ENCODE measurements around the gene BBC3. TPM values are rescaled to one million over a fixed set of nuclear protein-coding genes. Genes with fewer than 3 reads are reported as not detected.
"Not testable (repeated sequence)": the region's sequence is repeated elsewhere in the genome, so short reads cannot be mapped to it uniquely, and the experiment has no call there.

The BBC3 gene
- polyA plus RNA-seq, 3 donors, result 1.9 to 2.5 (median 2.4) TPM

DNA sequence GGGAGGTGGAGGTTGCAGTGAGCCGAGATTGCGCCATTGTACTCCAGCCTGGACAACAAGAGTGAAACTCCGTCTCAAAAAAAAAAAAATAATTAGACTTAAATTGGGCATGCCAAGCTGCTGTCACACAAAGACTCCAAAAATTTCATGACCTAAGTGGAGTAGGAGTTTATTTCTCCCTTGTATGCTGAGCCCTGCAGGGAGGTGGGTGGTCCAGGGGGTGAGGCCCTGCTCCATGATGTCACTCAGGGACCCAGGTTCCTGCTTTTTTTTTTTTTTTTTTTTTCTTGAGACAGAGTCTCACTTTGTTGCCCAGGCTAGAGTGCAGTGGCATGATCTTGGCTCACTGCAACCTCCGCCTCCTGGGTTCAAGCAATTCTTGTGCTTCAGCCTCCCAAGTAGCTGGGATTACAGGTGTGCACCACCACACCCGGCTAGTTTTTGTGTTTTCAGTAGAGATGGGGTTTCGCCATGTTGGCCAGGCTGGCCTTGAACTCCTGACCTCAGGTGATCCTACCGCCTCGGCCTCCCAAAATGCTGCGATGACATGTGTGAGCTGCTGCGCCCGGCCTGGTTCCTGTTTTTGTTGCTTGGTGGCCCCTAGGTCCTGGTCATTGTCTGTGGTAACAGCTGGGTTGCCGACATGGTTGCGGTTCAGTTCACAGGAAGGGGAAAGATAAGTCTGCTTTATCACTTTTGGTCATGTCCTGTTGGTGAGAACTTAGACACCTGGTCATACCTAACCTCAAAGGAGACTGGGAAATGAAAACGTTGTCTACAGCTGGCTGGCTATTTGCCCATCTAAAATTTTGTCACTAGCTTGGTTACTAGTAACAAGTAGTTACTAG, 31.2 kb upstream of the BBC3 start:
- DNase-seq, result not testable (repeated sequence)

DNA sequence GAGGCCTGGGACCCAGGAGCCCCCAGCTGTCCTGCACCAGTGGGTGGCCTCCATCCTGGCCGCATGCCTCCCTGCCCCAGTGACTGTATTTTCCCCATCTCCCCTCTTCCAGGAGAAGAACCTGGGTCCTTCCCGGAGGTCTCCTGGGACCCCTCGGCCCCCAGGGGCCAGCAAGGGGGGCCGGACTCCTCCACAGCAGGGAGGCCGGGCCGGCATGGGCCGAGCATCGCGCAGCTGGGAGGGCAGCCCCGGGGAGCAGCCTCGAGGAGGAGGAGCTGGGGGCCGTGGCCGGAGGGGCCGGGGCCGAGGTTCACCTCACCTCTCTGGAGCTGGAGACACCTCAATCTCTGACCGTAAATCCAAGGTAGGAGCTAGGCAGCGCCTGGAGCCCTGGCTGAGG, 29.5 kb upstream of the BBC3 start:
- no peak for DNase-seq

DNA sequence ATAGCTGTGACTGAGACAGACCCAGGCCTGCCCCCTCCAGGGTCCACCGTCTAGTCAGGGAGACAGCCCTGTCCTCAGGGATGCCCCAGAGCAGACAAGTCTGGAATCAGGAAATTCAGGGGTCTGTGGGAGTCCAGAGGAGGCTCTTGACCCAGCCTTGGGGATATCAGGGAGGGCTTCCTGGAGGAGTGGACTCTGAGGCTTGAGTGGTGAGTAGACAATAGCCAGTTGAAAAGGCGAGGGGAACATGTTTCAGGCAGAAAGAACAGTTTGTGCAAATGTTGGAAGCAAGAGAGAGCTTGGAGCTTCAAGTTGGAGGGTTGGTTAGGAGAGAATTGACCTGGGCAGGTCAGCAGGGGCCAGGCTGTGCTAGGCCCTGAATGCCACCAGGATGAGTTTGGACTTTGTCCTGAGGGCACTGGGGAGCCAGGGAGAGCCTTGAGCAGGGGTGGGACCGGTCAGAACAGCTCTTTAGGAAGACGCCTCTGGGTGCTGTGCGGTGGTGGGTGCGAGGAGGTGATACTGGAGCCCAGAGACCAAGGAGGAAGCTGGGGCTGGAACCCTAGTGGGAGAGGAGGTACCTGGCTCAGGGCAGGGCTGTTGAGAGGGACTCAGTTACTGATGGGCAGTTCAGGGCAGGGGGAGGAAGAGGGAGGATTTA, 28.0 kb upstream of the BBC3 start:
- DNase-seq, result no peak

DNA sequence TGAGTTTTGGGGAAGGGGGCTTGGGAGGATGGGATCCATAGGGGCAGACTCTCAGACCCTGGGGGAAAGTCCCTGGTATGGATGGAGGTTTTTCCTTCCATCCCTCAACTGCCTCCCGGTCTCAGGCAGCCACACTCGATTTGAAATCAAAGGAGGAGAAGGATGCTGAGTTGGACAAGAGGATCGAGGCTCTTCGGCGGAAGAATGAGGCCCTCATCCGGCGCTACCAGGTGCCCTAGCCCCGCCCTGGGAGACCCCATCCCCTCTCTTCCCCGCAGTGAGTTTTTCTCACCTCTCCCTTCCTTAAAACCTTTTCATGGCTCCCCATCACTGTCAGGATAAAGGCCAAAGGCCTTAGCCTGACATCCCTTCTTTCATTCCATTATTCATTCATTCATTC, 27.4 kb upstream of the BBC3 start:
- DNase-seq, result no peak

DNA sequence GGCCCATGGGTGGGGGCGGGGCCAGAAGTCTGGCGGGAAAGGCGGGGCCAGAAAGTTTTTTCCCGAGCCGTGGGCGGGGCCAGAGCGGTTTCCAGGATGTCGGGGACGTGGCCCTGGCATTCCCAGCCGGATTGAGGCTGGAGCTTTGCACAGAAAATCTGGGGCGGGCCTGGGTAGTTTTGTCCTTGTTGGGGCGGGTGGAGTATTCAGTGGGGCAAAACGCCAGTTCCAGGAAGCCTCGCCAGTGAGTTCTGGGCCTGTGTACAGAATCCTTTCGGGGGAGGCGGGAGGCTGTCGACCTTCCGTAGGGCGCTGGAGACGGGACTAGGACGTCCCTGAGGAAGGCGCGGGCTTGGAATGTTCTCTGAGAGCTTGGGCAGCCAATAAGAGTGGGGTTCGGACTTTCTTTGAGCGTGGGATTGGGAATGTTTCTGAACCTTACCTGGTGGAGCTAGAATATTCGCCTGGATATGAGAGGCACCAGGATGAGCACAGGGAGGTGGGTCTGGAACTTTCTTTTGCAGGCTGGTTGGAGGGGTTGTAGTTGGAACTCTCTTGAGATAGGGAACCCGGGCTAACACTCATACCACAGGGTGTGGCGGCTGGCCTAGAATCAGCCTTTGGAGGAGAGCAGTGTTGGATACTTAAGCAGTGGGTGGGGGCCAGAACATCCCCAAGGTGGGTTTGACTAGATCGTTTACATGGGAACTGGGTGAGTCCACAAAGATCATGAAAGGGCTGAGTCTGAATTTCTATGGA, 26.6 kb upstream of the BBC3 start:
- no peak for DNase-seq

DNA sequence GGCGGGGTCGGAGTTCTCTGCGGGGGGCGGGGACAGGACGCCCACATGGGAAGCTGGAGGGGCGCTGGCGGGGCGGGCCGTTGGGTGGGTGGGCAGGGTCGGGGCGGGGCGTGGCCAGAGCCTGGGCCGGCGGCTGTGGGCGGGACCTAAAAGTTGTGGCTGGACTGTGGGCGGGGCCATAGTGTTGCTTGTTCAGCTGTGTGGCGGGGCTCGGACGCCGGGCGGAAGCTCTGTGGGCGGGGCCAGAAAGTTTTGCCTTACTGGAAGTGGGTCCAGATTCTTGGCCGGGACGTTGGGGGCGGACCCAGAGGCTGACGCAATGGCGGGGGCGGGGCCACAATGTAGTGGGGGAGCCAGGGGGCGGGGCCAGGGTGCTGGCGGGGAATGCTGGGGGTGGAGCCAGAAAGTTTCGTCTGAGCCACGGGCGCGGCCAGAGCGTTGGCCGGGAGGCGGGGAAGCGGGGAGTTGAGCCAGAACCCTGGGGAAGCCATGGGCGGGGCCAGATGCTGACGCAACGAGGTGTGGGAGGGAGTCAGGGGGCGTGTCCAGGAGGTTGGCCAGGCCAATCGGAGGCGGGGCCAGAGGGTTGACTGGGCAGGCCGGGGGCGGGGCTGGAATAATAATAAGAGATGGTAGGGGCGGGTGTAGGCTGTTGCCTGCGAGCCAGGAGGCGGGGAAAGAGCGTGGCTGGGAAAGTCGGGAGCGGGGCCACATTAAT, 25.9 kb upstream of the BBC3 start:
- DNase-seq, result peak; percentile 99

DNA sequence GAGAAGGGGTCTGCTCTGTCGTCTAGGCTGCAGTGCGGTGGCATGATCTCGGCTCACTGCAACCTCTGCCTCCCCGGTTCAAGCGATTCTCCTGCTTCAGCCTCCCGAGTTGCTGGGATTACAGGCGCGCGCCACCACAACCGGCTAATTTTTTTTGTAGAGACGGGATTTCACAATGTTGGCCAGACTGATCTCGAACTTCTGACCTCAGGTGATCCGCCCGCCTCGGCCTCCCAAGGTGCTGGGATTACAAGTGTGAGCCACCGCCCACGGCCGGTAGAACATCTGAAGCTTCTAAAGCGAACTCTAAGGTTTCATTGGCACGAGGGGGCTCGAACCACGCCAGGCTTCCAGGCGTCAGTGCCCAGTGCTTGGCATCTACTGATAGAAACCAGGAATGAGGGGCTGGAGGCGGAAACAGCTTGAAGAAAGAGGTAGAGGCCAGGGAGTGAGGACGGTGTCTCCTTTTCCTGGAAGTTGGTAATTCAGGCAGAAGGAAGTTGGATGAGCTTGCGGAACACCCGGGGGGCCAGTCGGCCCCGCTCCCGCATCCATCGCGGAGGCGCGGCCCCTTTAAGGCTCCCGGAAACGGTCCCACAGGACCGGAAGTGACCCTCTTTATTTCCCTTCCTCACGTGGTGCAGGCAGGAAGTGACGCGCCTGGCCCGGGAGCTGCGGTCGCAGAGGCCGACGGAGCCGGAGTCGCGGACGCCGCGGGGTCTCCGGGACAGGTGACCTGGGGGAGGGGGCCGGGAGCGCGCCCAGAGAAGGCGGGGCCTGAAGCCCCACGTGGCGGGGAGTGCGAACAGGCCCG, 25.1 kb upstream of the BBC3 start, which contains the start of gene CCDC9:
Gene CCDC9, plus strand, starts transcription at position 647 of the 814 bp plus-strand sequence. CDS start 1,876 bp downstream, outside the sequence.
- peak; percentile 97 for DNase-seq

DNA sequence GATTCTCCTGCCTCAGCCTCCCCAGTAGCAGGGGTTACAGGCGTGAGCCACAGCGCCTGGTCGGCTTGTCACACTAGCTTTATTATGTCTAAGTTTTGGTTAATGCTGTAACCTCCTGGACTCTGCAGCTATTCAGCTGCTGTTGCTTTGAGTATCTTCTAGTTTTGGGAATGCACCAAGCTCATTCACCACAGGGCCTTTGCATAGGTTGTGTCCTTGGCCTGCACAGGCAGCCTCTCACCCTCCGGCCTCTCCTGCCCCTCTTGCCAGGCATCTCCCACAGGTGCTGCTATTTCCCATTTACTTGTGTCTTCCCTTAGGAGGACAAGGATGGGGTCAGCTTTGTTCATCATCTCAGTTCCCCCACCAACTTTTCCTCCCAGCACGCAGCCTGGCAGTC, 23.0 kb upstream of the BBC3 start:
- no peak for DNase-seq

DNA sequence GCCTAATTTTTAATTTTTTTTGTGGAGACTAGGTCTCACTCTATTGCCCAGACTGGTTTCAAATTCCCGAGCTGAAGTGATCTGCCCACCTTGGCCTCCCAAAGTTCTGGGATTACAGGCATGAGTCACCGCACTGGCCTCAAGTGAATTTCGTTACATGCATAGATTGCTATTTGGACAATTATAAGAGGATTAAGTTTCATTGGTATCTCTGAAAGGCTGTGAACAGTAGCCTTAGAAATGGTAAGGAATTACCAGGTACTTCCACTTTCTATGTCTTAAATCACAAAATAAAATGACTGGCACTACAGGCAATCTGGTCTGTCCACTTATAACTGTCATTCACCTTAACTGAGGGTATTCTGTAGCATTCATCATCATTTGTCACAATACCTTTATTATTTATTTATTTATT, 22.5 kb upstream of the BBC3 start:
- no peak for DNase-seq

DNA sequence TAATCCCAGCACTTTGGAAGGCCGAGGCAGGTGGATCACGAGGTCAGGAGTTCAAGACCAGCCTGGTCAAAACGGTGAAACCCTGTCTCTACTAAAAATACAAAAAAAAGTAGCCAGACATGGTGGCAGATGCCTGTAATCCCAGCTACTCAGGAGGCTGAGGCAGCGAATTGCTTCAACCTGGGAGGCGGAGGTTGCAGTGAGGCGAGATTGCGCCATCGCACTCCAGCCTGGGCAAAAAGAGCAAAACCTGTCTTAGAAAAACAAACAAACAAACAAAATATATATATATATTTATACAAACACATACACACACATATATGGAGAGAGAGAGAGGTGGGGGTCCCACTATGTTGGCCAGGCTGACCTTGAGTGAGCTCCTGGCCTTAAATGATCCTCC, 22.0 kb upstream of the BBC3 start:
- DNase-seq, result not testable (repeated sequence)

DNA sequence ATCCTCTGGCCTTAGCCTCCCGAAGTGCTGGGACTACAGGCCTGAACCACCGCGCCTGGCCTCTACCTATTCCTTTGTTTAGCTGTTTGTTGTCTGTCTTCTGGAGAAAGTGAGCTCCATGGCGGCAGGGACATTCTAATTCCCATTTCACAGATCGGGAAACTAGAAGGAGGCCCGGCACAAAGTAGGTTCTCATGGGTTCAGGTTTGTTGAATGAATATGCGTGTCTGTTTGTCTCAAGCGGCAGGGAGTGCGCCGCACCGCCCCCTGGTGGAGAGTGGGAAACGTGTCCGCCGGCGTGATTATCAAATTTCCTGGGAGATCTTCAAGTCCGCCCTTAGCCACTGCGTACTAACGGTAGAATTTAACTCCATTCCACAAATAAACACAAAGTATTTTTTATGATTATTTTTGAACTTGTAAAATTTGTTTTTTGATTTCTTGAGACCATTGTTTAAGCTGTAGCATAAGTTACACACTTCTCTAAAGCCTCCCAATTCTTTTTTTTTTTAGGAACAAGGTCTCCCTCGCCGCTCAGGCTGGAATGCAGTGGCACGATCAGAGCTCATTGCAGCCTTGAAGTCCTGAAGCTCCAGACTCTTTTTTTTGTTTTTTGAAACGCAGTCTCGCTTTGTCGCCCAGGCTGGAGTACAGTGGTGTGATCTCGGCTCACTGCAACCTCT, 16.4 kb upstream of the BBC3 start:
- no peak for DNase-seq

DNA sequence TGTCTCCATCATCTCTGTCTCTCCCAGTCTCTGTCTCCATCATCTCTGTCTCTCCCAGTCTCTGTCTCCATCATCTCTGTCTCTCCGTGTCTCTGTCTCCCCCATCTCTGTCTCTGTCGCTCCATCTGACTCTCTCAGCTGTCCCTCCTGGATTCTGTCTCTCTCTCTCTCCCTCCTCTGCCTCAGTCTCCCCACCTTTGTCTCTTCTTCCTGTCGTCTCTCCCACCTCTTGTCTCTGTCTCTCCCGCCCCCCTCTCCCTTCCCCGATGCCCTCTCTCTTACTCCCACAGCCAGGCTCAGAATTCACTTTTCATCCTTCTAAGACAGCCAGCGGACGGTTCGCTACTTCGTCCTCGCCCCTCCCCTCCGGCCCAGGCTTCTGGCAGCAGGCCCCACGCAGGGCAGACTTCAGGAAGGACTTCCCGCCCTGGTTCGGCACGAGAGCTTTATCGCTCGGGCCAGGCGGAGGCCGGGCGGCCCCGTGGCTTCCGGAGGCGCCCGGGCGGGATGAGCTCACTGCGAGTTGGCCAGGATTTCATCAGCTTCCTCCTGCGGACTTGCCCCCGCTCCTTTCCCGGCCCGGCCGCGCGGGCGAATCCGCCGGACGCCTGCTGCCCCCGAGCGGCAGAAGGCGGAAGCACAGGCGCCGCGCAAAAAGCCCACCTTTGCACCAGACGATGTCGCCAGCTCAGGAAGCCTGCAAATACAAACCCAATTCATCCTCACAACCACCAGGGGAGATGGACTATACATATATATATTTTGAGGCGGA, 13.0 kb upstream of the BBC3 start:
- peak; percentile 89 for DNase-seq

DNA sequence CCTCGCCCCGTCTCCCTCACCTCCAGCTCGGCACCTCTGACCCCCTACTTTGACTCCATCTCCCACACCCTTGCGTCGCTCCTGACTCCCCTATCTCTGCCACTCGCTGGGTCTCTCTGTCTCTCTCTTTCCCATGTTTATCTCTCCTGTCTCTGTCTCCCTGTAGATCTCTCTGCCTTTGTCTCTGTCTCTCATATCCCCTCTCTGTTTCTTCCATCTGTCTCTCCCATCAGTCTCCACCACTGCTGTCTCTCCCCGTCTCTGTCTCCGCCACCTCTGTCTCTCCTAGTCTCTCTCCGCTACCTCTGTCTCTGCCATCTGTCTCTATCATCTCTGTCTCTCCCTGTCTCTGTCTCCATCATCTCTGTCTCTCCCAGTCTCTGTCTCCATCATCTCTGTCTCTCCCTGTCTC, 12.4 kb upstream of the BBC3 start:
- DNase-seq, result no peak

DNA sequence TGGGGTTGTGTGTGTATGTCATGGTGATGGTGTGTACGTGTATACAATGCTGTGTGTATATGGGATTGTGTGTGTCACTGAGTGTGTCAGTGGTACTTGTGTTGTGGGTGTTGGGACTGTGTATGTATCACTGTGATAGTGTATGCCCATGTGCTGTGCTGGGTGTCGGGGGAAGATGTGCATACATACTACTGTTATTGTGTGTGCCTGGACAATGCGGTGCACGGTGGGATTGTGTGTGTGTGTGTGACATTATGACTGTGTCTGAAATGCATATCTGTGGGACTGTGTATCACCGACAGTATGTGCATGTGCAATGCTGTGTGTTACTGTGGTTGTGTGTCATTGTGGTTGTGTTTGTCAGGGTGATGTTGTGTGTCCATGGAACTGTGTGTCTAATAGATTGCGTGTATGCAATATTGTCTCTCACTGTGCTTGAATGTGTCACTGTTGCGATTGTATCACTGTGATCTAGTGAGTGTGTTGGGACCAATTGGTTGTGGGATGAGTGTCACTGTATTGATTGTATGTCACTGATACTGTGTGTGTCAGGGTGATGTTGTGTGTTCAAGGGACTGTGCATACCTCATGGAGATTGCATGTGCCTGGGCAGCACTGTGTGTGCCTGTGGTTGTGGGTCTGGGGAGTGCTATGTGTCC, 11.0 kb upstream of the BBC3 start:
- DNase-seq, result no peak

DNA sequence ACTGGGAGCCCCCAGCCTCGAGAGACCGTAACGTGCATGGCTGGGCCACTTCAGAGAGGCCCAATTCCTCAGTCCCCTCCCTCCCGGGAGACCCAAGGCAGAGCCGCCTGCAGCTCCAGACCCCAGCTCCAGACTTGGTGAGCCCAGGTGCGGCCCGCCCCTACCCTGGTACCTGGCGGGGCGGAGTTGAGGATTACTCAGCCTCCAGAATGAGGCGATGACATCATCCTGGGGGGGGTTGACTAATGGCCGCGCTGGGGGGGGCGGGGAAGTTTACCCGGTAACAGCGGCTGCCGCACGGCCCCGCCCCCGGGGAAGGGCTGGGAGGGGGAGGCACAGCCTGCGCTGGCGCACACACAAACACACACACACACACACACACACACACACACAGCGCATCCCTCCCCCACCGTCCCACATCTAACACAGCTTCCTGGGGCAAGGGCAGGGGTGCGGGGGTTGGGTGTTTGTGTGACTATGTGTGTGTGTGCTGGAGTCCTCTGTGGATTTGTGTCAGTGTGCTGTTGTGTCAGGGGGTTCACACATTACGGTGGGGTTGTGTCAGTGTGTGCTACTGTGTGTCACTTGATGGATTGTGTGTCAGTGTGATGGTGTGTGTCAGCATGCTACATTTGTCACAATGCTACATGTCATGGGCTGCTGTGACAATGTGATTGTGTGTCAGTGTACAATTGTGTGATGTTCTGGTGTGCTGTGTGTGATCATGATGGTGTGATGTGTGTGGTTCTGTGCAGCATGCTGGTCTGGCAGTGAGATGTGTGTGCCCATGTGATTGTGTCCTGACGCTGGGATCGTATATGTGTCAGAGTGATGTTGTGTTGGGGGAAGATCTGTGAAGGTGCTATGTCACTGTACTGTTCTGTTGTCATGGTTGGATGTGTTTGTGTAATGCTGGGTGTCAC, 10.3 kb upstream of the BBC3 start:
- no peak for DNase-seq

DNA sequence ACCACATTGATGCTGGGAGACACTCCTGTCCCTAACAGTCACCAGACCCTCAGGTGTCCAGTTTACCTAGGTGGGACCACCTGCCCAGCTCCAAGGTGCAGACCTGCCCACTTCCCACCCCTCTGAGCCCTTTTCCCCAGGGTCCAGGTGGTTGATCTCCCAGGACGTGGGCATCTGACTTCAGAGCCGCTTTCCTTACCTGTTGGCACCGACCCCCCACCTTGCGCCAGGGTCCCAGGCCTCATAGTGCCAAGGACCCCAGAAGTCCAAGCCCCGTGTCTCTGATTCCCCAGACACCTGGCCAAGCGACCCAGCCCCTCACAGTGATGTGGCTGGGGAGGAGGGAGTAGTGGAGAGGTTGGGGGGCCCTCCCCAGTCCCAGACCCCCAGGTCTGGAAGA, 9.6 kb upstream of the BBC3 start:
- no peak for DNase-seq

DNA sequence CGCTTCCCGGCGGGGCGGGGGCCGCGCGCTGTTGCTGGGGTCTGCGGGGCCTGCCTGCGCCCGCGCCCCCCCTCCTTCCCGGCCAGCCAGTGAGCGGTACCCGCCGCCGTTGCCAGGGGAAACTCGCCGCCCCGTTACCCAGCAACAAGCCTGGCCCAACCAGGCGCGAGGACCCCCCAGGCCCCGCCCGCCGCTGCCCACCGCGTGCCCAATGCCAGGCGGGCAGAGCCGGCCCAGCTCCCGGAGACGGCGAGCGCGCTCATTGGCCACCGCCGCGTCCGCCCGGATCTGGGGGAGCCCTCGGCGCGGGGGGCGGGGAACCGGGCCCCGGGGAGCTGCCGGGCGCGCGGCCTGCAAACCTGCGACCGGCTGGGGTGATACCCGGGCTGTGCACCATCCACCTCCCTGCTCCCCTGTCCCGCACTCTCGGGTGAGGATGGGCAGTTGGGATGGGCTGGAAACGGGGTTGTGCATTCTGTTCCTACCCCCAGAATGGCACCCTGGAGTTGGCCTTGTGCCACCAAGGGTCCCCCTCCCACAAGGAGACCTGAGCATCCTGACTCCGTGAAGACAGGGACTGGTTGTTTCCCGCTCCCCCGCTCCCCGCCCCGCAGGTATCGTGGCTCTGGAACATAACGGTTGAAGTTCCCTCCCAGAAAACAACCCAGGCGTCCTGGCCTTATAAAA, 8.8 kb upstream of the BBC3 start:
- DNase-seq, result no peak
